ENCODE measurements around the gene SLC6A18. TPM values are rescaled to one million over a fixed set of nuclear protein-coding genes. Genes with fewer than 3 reads are reported as not detected.

SLC6A18 gene
- total and polyA plus RNA-seq, 2 of the 13 experiments (the other 11 are each of a cell fraction or from before 2014, with no cell fraction given) = not detected

DNA sequence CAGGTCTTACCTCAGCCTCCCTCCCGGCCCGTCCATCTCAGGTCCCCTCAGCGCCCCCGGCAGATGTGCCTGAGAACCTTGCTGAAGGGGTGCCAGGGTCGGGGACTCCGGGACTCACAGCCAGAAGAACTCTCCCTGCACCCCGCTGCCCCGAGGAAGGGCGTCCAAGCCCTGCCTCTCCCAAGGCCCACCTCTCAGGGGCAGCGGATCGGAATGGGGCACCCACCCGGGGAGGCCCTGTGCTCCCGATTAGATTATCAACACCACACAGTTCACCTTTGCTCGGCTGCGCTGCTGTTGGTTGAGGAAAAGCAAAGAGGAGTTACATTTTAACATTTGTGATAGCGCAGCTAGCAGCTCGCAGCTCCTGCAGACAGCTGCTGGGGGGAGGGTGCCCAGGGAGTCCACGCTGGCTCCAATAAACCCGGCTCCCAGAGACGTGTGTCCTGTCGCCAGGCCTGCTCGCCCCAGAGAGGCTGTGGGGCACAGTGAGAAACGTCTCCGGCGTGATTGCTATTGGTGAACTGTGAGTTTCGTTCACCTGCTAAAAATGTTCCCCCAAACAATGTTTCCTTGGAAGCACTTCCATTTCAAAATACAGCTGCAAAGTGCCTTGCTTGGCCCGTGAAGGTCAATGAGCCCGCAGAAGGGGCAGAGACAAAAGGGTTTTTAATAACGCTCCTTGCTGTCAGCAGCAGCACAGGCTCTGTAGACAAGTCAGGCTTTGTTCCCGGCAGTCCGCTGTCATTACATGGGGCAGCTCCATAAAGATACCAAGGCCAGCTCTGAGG lies 42.4 kb upstream of the SLC6A18 start (continued):
- no peak for TF ChIP-seq ZNF496 (CRISPR knock-in tag; IDR thresholded peaks at IDR 0.05; ENCODE audit: insufficient replicate concordance)
- no peak for TF ChIP-seq HNRNPUL1 (IDR thresholded peaks at IDR 0.05; ENCODE audit: low read depth, low read length)
- TF ChIP-seq ZNF331 (CRISPR knock-in tag; IDR thresholded peaks at IDR 0.05) = 0 out of 2 replicates have a peak, but pooled peaks have one; percentile 33
- no peak for TF ChIP-seq ZFP36L2 (CRISPR knock-in tag; IDR thresholded peaks at IDR 0.05)
- TF ChIP-seq ZNF136 (CRISPR knock-in tag; IDR thresholded peaks at IDR 0.05; ENCODE audit: low read depth) = peak; percentile 24; the same call in 1 of the 2 replicates
- 0 out of 2 replicates have a peak, but pooled peaks have one; percentile 39 for TF ChIP-seq DR1 (CRISPR knock-in tag; IDR thresholded peaks at IDR 0.05)
- TF ChIP-seq THAP9 (CRISPR knock-in tag; IDR thresholded peaks at IDR 0.05; ENCODE audit: borderline replicate concordance) = peak; percentile 48; the same call in 1 of the 2 replicates
- TF ChIP-seq SIN3A (IDR thresholded peaks at IDR 0.05; ENCODE audit: borderline replicate concordance, low read depth, low read length) = peak; percentile 57; the same call in 1 of the 2 replicates
- TF ChIP-seq, protein P1, sequence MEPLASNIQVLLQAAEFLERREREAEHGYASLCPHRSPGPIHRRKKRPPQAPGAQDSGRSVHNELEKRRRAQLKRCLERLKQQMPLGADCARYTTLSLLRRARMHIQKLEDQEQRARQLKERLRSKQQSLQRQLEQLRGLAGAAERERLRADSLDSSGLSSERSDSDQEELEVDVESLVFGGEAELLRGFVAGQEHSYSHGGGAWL (CRISPR knock-in tag; IDR thresholded peaks at IDR 0.05) = no peak
- TF ChIP-seq, protein P2, sequence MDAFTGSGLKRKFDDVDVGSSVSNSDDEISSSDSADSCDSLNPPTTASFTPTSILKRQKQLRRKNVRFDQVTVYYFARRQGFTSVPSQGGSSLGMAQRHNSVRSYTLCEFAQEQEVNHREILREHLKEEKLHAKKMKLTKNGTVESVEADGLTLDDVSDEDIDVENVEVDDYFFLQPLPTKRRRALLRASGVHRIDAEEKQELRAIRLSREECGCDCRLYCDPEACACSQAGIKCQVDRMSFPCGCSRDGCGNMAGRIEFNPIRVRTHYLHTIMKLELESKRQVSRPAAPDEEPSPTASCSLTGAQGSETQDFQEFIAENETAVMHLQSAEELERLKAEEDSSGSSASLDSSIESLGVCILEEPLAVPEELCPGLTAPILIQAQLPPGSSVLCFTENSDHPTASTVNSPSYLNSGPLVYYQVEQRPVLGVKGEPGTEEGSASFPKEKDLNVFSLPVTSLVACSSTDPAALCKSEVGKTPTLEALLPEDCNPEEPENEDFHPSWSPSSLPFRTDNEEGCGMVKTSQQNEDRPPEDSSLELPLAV (CRISPR knock-in tag; conservative IDR thresholded peaks at IDR 0.05; ENCODE audit: low read depth) = no peak
- TF ChIP-seq NR2C2 (CRISPR knock-in tag; IDR thresholded peaks at IDR 0.05; ENCODE audit: borderline replicate concordance) = peak; percentile 53
- TF ChIP-seq, protein P3, sequence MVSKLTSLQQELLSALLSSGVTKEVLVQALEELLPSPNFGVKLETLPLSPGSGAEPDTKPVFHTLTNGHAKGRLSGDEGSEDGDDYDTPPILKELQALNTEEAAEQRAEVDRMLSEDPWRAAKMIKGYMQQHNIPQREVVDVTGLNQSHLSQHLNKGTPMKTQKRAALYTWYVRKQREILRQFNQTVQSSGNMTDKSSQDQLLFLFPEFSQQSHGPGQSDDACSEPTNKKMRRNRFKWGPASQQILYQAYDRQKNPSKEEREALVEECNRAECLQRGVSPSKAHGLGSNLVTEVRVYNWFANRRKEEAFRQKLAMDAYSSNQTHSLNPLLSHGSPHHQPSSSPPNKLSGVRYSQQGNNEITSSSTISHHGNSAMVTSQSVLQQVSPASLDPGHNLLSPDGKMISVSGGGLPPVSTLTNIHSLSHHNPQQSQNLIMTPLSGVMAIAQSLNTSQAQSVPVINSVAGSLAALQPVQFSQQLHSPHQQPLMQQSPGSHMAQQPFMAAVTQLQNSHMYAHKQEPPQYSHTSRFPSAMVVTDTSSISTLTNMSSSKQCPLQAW (CRISPR knock-in tag; IDR thresholded peaks at IDR 0.05) = peak; percentile 93
- no peak; the same call in 1 of the 2 replicates for TF ChIP-seq CEBPG (CRISPR knock-in tag; IDR thresholded peaks at IDR 0.05)
- TF ChIP-seq NR3C1 (CRISPR knock-in tag; IDR thresholded peaks at IDR 0.05) = no peak
- no peak for TF ChIP-seq ZNF234 (CRISPR knock-in tag; conservative IDR thresholded peaks at IDR 0.05)
- TF ChIP-seq ZMYM4 (CRISPR knock-in tag; IDR thresholded peaks at IDR 0.05) = 0 out of 2 replicates have a peak, but pooled peaks have one; percentile 48
- peak; percentile 62; the same call in 1 of the 2 replicates for TF ChIP-seq TGIF2 (CRISPR knock-in tag; IDR thresholded peaks at IDR 0.05)
- TF ChIP-seq POGK (CRISPR knock-in tag; conservative IDR thresholded peaks at IDR 0.05) = no peak; the same call in 1 of the 2 replicates
- peak; percentile 85 for TF ChIP-seq KDM6A (CRISPR knock-in tag; IDR thresholded peaks at IDR 0.05; ENCODE audit: low read depth)

All from HepG2 (cell line).